ENCODE measurements around the gene ARMC8. TPM values are rescaled to one million over a fixed set of nuclear protein-coding genes. Genes with fewer than 3 reads are reported as not detected.
A peak's percentile ranks its signal among the peaks of the same experiment; 100 is the strongest.

Gene ARMC8
- total RNA-seq, 6 experiments from 2014 or later: 29.0 to 37.9 (median 35.0) TPM

- Mint-ChIP-seq H3K4me3 (no peak overlapping the region), H3K27me3 (ENCODE audit: insufficient read depth) (no peaks in the 10 kb centered on the region), H3K4me1 (ENCODE audit: low read depth) (peaks cover 7% of the 10 kb centered on the region; the same call in 1 of the 2 replicates), H3K27ac (peak overlapping the region; percentile 42; the same call in 1 of the 2 replicates), H3K9me3 (no peaks in the 10 kb centered on the region), H3K36me3 (ENCODE audit: low read depth) (peaks cover 32% of the 10 kb centered on the region)
- no peak for TF ChIP-seq CTCF (IDR thresholded peaks at IDR 0.05)
- DNase-seq: no peak
Measured at GRCh38 chr3:138241676-138242075, 54.6 kb downstream of the ARMC8 start.

DNA sequence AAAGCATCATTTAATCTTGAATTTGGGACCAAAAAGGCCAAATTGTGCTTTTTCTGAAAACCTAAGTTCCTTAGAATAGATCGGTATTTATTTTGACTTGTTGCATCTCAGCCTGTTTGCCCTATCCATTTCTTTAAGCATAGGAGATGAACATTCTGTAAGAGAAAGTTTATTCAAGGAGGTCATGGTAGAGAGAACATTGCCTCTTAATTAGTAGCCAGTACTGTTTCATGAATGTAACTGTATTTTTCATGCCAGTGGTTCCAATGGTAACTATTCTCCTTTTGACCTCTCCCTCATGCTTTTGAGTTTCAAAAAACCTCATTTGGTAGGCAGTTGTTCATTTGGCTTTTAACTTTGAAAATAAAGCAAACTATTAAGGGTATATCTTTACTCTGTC is 55.4 kb downstream of the ARMC8 start:
- peaks cover 29% of the 10 kb centered on the region for H3K36me3 Mint-ChIP-seq (ENCODE audit: low read depth)
- H3K4me3 Mint-ChIP-seq: no peak overlapping the region
- H3K27ac Mint-ChIP-seq: peak overlapping the region; percentile 42

DNA sequence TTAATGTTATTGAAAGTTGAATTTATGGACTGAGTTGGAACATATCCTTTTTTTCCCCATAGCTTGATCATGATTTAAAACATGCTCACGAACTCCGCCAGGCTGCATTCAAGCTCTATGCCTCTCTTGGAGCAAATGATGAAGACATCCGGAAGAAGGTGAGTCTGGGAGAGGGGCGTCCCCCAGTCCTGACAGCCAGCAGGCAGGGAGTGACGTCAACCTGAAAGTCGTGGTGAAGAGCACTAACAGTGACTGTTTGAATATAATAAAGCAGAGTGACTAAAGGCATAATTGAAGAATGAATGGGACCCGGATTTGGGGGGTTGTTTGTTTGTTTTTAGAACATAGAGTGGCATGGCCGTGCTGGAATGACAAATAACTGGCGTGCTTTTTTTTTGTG is 57.9 kb downstream of the ARMC8 start:
- no peak overlapping the region for H3K4me3 Mint-ChIP-seq
- peaks cover 14% of the 10 kb centered on the region; the same call in 1 of the 2 replicates for H3K4me1 Mint-ChIP-seq (ENCODE audit: low read depth)
- DNase-seq: no peak
- no peak overlapping the region for H3K27ac Mint-ChIP-seq
- H3K9me3 Mint-ChIP-seq: no peaks in the 10 kb centered on the region
- H3K36me3 Mint-ChIP-seq (ENCODE audit: low read depth): peaks cover 42% of the 10 kb centered on the region
- H3K27me3 Mint-ChIP-seq (ENCODE audit: insufficient read depth): no peaks in the 10 kb centered on the region
- TF ChIP-seq CTCF (IDR thresholded peaks at IDR 0.05): no peak

More for the DNA sequence above, 55.4 kb downstream of the ARMC8 start:
- no peak for DNase-seq
- Mint-ChIP-seq H3K9me3 (no peaks in the 10 kb centered on the region), H3K27me3 (ENCODE audit: insufficient read depth) (no peaks in the 10 kb centered on the region), H3K4me1 (ENCODE audit: low read depth) (peaks cover 7% of the 10 kb centered on the region; the same call in 1 of the 2 replicates)
- TF ChIP-seq CTCF (IDR thresholded peaks at IDR 0.05): no peak

DNA sequence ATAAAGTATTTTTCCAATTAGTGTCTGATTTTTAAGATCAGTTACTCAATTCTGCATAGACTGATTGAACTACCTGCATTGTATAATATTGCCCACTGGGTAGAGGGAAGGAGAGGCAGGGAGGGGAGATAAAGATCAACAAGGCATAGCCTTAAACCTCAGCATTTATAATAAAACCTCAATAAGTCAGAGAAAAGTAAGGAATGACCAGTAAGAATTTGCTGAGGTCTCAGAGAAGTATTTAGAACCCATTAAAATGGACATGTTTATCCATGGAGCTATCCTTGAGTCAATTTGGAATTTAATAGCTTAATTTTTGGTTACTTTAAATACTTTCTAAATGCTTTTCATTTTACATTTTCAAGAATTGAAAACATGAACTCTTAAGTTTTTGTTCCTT is 62.5 kb downstream of the ARMC8 start:
- no peak for DNase-seq
- no peak for TF ChIP-seq CTCF (IDR thresholded peaks at IDR 0.05)
- no peaks in the 10 kb centered on the region for H3K27me3 Mint-ChIP-seq (ENCODE audit: insufficient read depth)

GRCh38 chr3:138253609-138254008 is 66.5 kb downstream of the ARMC8 start:
- H3K4me3 Mint-ChIP-seq: no peak overlapping the region
- H3K4me1 Mint-ChIP-seq (ENCODE audit: low read depth): peaks cover 24% of the 10 kb centered on the region
- DNase-seq: no peak
- peaks cover 14% of the 10 kb centered on the region for H3K36me3 Mint-ChIP-seq (ENCODE audit: low read depth)
- no peaks in the 10 kb centered on the region for H3K9me3 Mint-ChIP-seq
- no peak for TF ChIP-seq CTCF (IDR thresholded peaks at IDR 0.05)
- H3K27ac Mint-ChIP-seq: no peak overlapping the region
- no peaks in the 10 kb centered on the region for H3K27me3 Mint-ChIP-seq (ENCODE audit: insufficient read depth)

More for the DNA sequence above, 62.5 kb downstream of the ARMC8 start:
- Mint-ChIP-seq H3K36me3 (ENCODE audit: low read depth) (peaks cover 33% of the 10 kb centered on the region), H3K4me3 (no peak overlapping the region), H3K4me1 (ENCODE audit: low read depth) (peaks cover 9% of the 10 kb centered on the region; the same call in 1 of the 2 replicates), H3K9me3 (no peaks in the 10 kb centered on the region), H3K27ac (no peak overlapping the region)

GRCh38 chr3:138254216-138254615 is 67.1 kb downstream of the ARMC8 start:
- Mint-ChIP-seq H3K36me3 (ENCODE audit: low read depth) (peaks cover 15% of the 10 kb centered on the region; the same call in 1 of the 2 replicates), H3K27me3 (ENCODE audit: insufficient read depth) (no peaks in the 10 kb centered on the region), H3K9me3 (no peaks in the 10 kb centered on the region), H3K4me1 (ENCODE audit: low read depth) (peaks cover 24% of the 10 kb centered on the region), H3K27ac (no peak overlapping the region), H3K4me3 (no peak overlapping the region)
- TF ChIP-seq CTCF (IDR thresholded peaks at IDR 0.05): no peak
- DNase-seq: no peak

Measured in HFFc6 (cell line).